HepG2 (cell line): Measurements from ENCODE around the gene CRTC2. TPM values are rescaled to one million over a fixed set of nuclear protein-coding genes. Genes with fewer than 3 reads are reported as not detected.

Experiments used
- DMAP1 ChIP-seq: IDR thresholded peaks from 2 replicates; pipeline ENCODE4 v1.6.1; 2016
- FOXJ3 ChIP-seq: sonication (generic); formaldehyde crosslinking; IDR thresholded peaks from 2 replicates; pipeline ENCODE4 v1.4.0; 2020; ENCODE audit warnings: missing genetic modification reagents, mild to moderate bottlenecking, borderline replicate concordance
- HDAC2 ChIP-seq: sonication (generic); formaldehyde crosslinking; IDR thresholded peaks from 2 replicates; pipeline ENCODE4 v1.4.0; 2020; ENCODE audit warnings: missing genetic modification reagents
- HMGXB3 ChIP-seq: sonication (generic); formaldehyde crosslinking; IDR thresholded peaks from 2 replicates; pipeline ENCODE4 v1.4.0; 2020; ENCODE audit warnings: missing genetic modification reagents, borderline replicate concordance
- MTERF4 ChIP-seq: sonication (generic); formaldehyde crosslinking; IDR thresholded peaks from 2 replicates; pipeline ENCODE4 v1.8.0; 2023; ENCODE audit warnings: mild to moderate bottlenecking, missing genetic modification reagents
- NONO ChIP-seq, 2 experiments: fragments of 450-650 bp in 1 of 2; sonication (generic) in 1 of 2; formaldehyde crosslinking in 1 of 2; IDR thresholded peaks in 1 of 2; conservative IDR thresholded peaks in 1 of 2; 2 replicates each; pipeline versions ENCODE4 v1.6.1 to v1.8.0; 2017 to 2022; ENCODE audit warnings: mild to moderate bottlenecking in 1 of 2, missing genetic modification reagents in 1 of 2, moderate library complexity in 1 of 2
- TAF15 ChIP-seq: fragments of 200-400 bp; formaldehyde crosslinking; IDR thresholded peaks from one replicate; pipeline ENCODE4 v1.6.1; 2018; ENCODE audit warnings: mild to moderate bottlenecking, low read depth, low read length; ENCODE audit not compliant: poor library complexity, severe bottlenecking
- TCF12 ChIP-seq, 2 experiments: fragments of 450-650 bp in 1 of 2; sonication (generic) in 1 of 2; formaldehyde crosslinking in 1 of 2; IDR thresholded peaks; 2 replicates each; pipeline versions ENCODE4 v1.6.1 to v1.8.0; 2017 to 2022; ENCODE audit warnings: antibody characterized with exemption in 1 of 2, mild to moderate bottlenecking in 1 of 2, missing genetic modification reagents in 1 of 2, moderate library complexity in 1 of 2
- ZBTB20 ChIP-seq: sonication (generic); formaldehyde crosslinking; IDR thresholded peaks from 2 replicates; pipeline ENCODE4 v1.8.1; 2023; ENCODE audit warnings: missing genetic modification reagents, low read depth, mild to moderate bottlenecking, borderline replicate concordance
- ZFAT ChIP-seq: sonication (generic); formaldehyde crosslinking; conservative IDR thresholded peaks from 2 replicates; pipeline ENCODE4 v1.8.1; 2023; ENCODE audit warnings: missing genetic modification reagents, inconsistent platforms
- ZFY ChIP-seq: sonication (generic); formaldehyde crosslinking; IDR thresholded peaks from 2 replicates; pipeline ENCODE4 v1.4.0; 2020; ENCODE audit warnings: missing genetic modification reagents
- ZNF512 ChIP-seq: sonication (generic); formaldehyde crosslinking; IDR thresholded peaks from 2 replicates; pipeline ENCODE4 v1.4.0; 2020; ENCODE audit warnings: mild to moderate bottlenecking, missing genetic modification reagents
- ZNF839 ChIP-seq: sonication (generic); formaldehyde crosslinking; IDR thresholded peaks from 2 replicates; pipeline ENCODE4 v1.4.0; 2020; ENCODE audit warnings: missing genetic modification reagents, mild to moderate bottlenecking, borderline replicate concordance
- ZSCAN20 ChIP-seq: sonication (generic); formaldehyde crosslinking; IDR thresholded peaks from 2 replicates; pipeline ENCODE4 v1.4.0; 2020; ENCODE audit warnings: missing genetic modification reagents, mild to moderate bottlenecking, borderline replicate concordance
- polyA plus RNA-seq, 8 experiments: library from polyadenylated mRNA; depleted of rRNA in 3 of 8; stranded (reverse) in 7 of 8; unstranded in 1 of 8; fragments of >200 nt; fragmentation: Illumina TruSeq in 4 of 8; extraction: Trizol in 4 of 8; gene quantifications; 2 replicates each; pipeline versions ENCODE4 v1.2.1 to v1.2.3, GENCODE V29; 2011 to 2016; ENCODE audit warnings: low read depth in 4 of 8, missing spikeins in 1 of 8, mixed read lengths in 1 of 8; ENCODE audit not compliant: insufficient read depth in 1 of 8
- total RNA-seq, 5 experiments: library from RNA; depleted of rRNA; stranded (reverse); fragments of >200 nt; fragmentation: Illumina TruSeq; extraction: Trizol; gene quantifications; 2 replicates each; pipeline ENCODE4 v1.2.3, GENCODE V29; 2016; ENCODE audit warnings: low read depth in 1 of 5

CRTC2 gene
- total and polyA plus RNA-seq, 2 of the 13 experiments (the other 11 are each of a cell fraction or from before 2014, with no cell fraction given): 6.1 to 26.7 TPM

GRCh38 chr1:153963030-153963849, 4.8 kb upstream of the CRTC2 start, which contains the start of gene SLC39A1 (continued):
- TF ChIP-seq HMGXB3 (CRISPR knock-in tag) (0 out of 2 replicates have a peak, but pooled peaks have one; percentile 26), FOXJ3 (CRISPR knock-in tag) (no peak), ZBTB20 (no peak), TAF15 (peak; percentile 23), NONO (IDR thresholded peaks at IDR 0.05) (no peak), NONO (CRISPR knock-in tag; conservative IDR thresholded peaks at IDR 0.05) (peak; percentile 55), ZSCAN20 (CRISPR knock-in tag) (peak; percentile 44; the same call in 1 of the 2 replicates), DMAP1 (peak; percentile 43), ZFAT (0 out of 2 replicates have a peak, but pooled peaks have one; percentile 33), ZNF839 (CRISPR knock-in tag) (0 out of 2 replicates have a peak, but pooled peaks have one; percentile 31), MTERF4 (peak; percentile 74; the same call in 1 of the 2 replicates), ZFY (peak; percentile 86), TCF12 (IDR thresholded peaks at IDR 0.05) (no peak), TCF12 (CRISPR knock-in tag; IDR thresholded peaks at IDR 0.05) (0 out of 2 replicates have a peak, but pooled peaks have one; percentile 49), HDAC2 (peak; percentile 14; the same call in 1 of the 2 replicates), ZNF512 (CRISPR knock-in tag) (no peak)
